HG02623 (cell line): Measurements from ENCODE around the gene PSMD6.

ENCODE experiments used
- ATAC-seq: cut with Tn5 transposase; IDR thresholded peaks from one replicate; pipeline ENCODE4 v1.9.1; 2021; ENCODE audit warnings: moderate library complexity; ENCODE audit not compliant: unreplicated experiment

Gene PSMD6

DNA sequence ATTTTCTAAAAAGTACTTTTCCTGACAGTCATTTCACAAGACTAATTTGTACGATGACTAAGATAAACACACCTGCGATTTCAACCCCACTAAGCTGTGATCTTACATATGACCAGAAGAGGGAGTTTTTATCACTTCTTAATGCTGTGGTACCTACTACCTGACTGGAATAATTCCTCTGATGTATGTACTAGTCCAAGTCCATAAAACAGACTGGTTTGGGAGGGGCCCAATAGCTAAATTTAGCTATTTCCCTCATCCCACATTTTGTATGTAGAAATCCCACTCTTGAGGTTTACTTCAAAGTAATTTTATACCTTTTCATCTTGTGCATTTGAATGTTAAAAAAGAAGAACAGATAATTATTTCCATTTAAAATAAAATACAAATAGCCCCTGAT lies 61.4 kb downstream of the PSMD6 start:
- peak; percentile 71 for ATAC-seq
